Upper lobe of left lung (tissue), 6 donors: Measurements from ENCODE around the gene TRIM40. TPM values are rescaled to one million over a fixed set of nuclear protein-coding genes. Genes with fewer than 3 reads are reported as not detected.
A peak's percentile ranks its signal among the peaks of the same experiment; 100 is the strongest.

Experiments used
- ATAC-seq, 2 donors: fragments of 200-7000 bp; cut with Tn5 transposase; one replicate each; pipeline ENCODE4 v1.9.1; 2022; ENCODE audit warnings: mild to moderate bottlenecking in 2 of 2, moderate library complexity in 2 of 2; ENCODE audit not compliant: low FRiP score in 2 of 2
- DNase-seq, 2 donors: peaks; one replicate each; pipeline ENCODE4 v3.0.0-alpha.2; 2019 to 2020
- H3K27ac ChIP-seq, 4 donors: fragments of 200-600 bp; sonication (generic); one replicate each; pipeline ENCODE4 v1.5.1; 2016 to 2019
- H3K27me3 ChIP-seq, 4 donors: fragments of 200-600 bp; sonication (generic); one replicate each; pipeline ENCODE4 v1.5.1; 2017 to 2019
- H3K36me3 ChIP-seq, 4 donors: fragments of 200-600 bp; sonication (generic); one replicate each; pipeline ENCODE4 v1.5.1; 2016 to 2019
- H3K4me1 ChIP-seq, 4 donors: fragments of 200-600 bp; sonication (generic); one replicate each; pipeline ENCODE4 v1.5.1; 2018 to 2019
- H3K4me3 ChIP-seq, 4 donors: fragments of 200-600 bp; sonication (generic); one replicate each; pipeline ENCODE4 v1.5.1; 2017 to 2019; ENCODE audit warnings: mild to moderate bottlenecking in 2 of 4, moderate library complexity in 1 of 4
- H3K9me3 ChIP-seq, 4 donors: fragments of 200-600 bp; sonication (generic); one replicate each; pipeline ENCODE4 v1.5.1; 2018 to 2019
- EP300 ChIP-seq, 4 donors: sonication (generic); formaldehyde crosslinking; IDR thresholded peaks; one replicate each; pipeline ENCODE4 v1.5.1; 2017; ENCODE audit warnings: antibody characterized with exemption in 4 of 4, control low read depth in 2 of 4
- POLR2A ChIP-seq, 4 donors: fragments of 450-650 bp; IDR thresholded peaks; one replicate each; pipeline ENCODE4 v1.5.1; 2016 to 2017; ENCODE audit warnings: antibody characterized with exemption in 4 of 4, mild to moderate bottlenecking in 2 of 4
- POLR2AphosphoS5 ChIP-seq, 2 donors: sonication (generic); formaldehyde crosslinking; IDR thresholded peaks; one replicate each; pipeline ENCODE4 v1.5.1; 2017; ENCODE audit warnings: antibody characterized with exemption in 2 of 2
- WGBS, 2 donors: methylation state at CpG; one replicate each; pipeline ENCODE4 v1.1.5; 2017 to 2018; 5-methylcytosine and 5-hydroxymethylcytosine counted together
- total RNA-seq, 6 donors: library from RNA; depleted of rRNA in 4 of 6; stranded (reverse); fragments of >200 nt in 4 of 6; gene quantifications; one replicate each; pipeline versions ENCODE4 v1.1.0 to v1.2.1, GENCODE V29; 2016 to 2021
- TF ChIP-seq, protein P1 (sequence below), 6 experiments: fragments of 450-650 bp in 4 of 6; fragments of 200-600 bp in 2 of 6; sonication (generic) in 2 of 6; IDR thresholded peaks; one replicate each; pipeline ENCODE4 v1.5.1; 2016 to 2019; ENCODE audit warnings: antibody characterized with exemption in 6 of 6
- donor health status: DM: no; HTN: no; CAD: no; lungs with moderate emphysema.
- donor health status: DM: no; HTN: yes; CAD: no; lungs with severe emphysema.

TRIM40 gene
- total RNA-seq, 6 donors from 2014 or later = not detected

DNA sequence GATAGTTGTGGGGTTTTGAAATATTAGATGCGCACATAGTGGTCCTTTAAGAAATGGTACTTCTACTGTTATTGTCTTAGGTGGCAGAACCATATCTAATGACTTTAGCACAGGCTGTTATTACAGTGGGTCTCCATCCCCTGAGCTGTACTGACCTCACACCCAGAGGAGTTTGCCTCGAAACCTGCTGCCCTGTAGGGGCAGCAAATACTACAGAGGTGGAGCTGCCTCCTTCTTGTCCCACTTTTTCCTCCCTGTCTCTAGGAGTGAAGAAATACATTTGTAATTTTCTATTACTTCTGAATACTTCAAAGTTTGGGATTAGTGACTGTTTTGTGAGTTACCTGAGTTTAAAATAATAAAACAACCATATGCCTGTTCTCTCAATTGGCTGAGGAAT, 31.3 kb upstream of the TRIM40 start:
- Histone ChIP-seq H3K27ac (no peak overlapping the region), H3K36me3 (no peaks in the 10 kb centered on the region), H3K4me1 (peaks cover 26 to 36% (median 30%) of the 10 kb centered on the region in 4 donors), H3K9me3 (no peaks in the 10 kb centered on the region), H3K4me3 (no peak overlapping the region), H3K27me3 (peaks cover 0 to 11% (median 2%) of the 10 kb centered on the region in 4 donors)
- ATAC-seq = no peak
- no peak for DNase-seq
- 93 to 94% methylated on average over 2 of the region's 2 CpGs for WGBS, 2 donors
- no peak for TF ChIP-seq POLR2A (IDR thresholded peaks at IDR 0.05)
- no peak for TF ChIP-seq EP300 (IDR thresholded peaks at IDR 0.05)
- TF ChIP-seq, protein P1, sequence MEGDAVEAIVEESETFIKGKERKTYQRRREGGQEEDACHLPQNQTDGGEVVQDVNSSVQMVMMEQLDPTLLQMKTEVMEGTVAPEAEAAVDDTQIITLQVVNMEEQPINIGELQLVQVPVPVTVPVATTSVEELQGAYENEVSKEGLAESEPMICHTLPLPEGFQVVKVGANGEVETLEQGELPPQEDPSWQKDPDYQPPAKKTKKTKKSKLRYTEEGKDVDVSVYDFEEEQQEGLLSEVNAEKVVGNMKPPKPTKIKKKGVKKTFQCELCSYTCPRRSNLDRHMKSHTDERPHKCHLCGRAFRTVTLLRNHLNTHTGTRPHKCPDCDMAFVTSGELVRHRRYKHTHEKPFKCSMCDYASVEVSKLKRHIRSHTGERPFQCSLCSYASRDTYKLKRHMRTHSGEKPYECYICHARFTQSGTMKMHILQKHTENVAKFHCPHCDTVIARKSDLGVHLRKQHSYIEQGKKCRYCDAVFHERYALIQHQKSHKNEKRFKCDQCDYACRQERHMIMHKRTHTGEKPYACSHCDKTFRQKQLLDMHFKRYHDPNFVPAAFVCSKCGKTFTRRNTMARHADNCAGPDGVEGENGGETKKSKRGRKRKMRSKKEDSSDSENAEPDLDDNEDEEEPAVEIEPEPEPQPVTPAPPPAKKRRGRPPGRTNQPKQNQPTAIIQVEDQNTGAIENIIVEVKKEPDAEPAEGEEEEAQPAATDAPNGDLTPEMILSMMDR (IDR thresholded peaks at IDR 0.05) = no peak
- no peak for TF ChIP-seq POLR2AphosphoS5 (IDR thresholded peaks at IDR 0.05)

DNA sequence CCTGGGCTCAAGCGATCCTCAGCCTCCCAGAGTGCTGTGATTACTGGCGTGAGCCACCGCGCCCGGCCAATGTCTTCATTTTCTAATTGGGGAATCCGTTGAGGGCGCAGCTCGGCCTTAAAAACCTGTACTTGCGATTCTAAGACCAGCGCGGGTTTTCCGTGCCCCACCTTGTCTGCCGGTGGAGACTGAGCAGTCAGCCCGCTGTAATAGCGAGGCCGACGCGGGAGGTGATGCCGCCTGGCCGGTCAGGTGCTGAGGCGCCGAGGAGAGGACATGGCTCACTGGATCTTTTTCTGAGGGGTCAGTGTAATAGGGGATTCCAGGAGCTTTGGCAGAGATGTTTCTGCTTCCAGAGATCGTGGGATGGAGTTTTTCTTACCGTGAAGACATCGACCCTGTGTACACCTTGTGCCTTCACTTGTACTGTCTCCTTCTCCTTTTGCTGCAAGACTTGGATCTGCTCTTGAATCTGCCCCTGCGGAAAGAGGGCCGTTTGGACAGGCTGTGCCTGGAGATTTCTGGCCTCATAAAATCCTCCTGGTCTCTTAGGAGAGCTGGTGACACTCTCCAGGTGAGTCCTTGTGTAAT, 24.6 kb upstream of the TRIM40 start:
- H3K9me3 ChIP-seq = no peaks in the 10 kb centered on the region
- no peaks in the 10 kb centered on the region for H3K4me1 ChIP-seq
- peak in 1 of 2 donors; percentile 40 for DNase-seq
- 51 to 56% methylated on average over 21 to 27 of the region's 27 CpGs for WGBS, 2 donors
- no peak overlapping the region for H3K4me3 ChIP-seq
- no peaks in the 10 kb centered on the region for H3K27me3 ChIP-seq
- H3K36me3 ChIP-seq = no peaks in the 10 kb centered on the region
- ATAC-seq = no peak
- no peak overlapping the region for H3K27ac ChIP-seq
- TF ChIP-seq EP300 (IDR thresholded peaks at IDR 0.05) (no peak), POLR2AphosphoS5 (IDR thresholded peaks at IDR 0.05) (no peak), POLR2A (IDR thresholded peaks at IDR 0.05) (no peak)
- TF ChIP-seq, protein P1 (IDR thresholded peaks at IDR 0.05) = no peak

DNA sequence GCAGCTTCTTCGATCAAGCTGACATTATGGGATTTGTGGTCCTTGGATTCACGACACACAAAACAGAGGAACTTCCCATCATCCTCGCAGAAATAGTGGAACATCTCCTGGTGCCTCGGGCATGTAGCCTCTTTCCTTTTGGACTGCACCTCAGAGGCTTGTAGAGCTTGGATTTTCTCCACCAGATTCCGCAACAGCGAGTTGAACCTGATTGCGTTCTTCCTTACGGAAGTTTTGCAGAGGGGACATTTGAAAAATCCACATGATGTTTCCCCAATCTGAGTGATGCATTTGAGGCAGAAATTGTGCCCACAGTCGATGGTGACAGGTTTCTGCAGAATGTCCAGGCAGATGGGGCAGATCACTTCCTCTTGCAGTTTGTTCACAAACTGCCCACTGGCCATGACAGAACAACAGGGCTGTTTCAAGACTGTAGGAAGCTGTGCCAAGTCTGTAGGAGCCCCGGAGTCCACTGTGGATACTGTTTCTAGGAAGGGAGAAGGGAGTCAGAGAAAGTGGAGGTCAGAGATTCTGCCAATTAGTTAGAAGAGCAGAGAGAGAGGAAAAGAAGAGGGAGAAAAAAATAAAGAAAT, 23.4 kb upstream of the TRIM40 start:
- Histone ChIP-seq H3K9me3 (no peaks in the 10 kb centered on the region), H3K36me3 (no peaks in the 10 kb centered on the region), H3K4me1 (no peaks in the 10 kb centered on the region), H3K27ac (no peak overlapping the region), H3K27me3 (no peaks in the 10 kb centered on the region), H3K4me3 (no peak overlapping the region)
- whole genome bisulfite sequencing, 2 donors = 75 to 82% methylated on average over 10 of the region's 10 CpGs
- no peak for ATAC-seq
- TF ChIP-seq, protein P1 (IDR thresholded peaks at IDR 0.05) = no peak
- TF ChIP-seq POLR2A (IDR thresholded peaks at IDR 0.05) (no peak), POLR2AphosphoS5 (IDR thresholded peaks at IDR 0.05) (no peak), EP300 (IDR thresholded peaks at IDR 0.05) (no peak)
- DNase-seq = no peak

DNA sequence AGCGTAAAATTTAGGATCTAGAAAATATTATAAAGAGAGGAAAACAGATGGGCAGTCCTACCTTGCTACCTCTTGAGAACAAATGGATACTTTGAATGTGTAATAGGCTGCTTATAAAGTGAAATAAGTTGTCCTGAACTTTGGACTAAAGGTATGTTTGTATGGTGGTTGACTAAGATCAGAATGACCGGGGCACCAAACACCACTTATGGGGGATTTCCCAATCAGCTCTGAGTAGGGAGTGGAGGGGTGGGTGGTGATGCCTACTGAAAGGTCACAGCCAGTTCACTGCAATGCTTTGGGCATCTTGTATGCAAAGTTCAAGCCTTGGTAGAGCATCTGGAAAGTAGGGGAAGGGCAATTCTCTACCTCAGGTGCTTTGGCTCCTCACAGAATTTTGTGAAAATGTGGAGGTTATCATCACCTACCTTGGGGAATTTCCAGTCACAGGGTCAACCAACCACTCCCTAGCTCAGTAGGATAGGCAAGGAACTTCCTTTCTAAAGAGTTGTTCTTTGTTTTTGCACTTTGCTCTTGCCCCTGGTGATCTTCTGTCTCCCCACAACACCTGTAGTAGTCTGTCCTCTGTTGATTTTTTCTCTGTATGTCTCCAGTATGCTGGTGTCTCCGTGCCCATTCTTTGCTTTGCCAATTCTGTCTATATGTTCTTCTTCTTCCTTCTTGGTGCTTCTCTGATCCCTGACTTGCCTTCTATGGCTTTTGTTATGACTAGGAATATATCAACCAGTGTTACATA, 22.8 kb upstream of the TRIM40 start, which contains the start of gene TRIM31:
TRIM31 (minus strand) TSS at position 88 of the 757 bp plus-strand sequence. CDS start 285 bp downstream, outside the sequence.
- H3K36me3 ChIP-seq = no peaks in the 10 kb centered on the region
- no peaks in the 10 kb centered on the region for H3K27me3 ChIP-seq
- no peaks in the 10 kb centered on the region for H3K9me3 ChIP-seq
- no peak within 1 kb of the TSS for H3K4me3 ChIP-seq
- TF ChIP-seq POLR2A (IDR thresholded peaks at IDR 0.05) = no peak
- TF ChIP-seq, protein P1 (IDR thresholded peaks at IDR 0.05) = no peak
- no peak for TF ChIP-seq POLR2AphosphoS5 (IDR thresholded peaks at IDR 0.05)
- no peak for TF ChIP-seq EP300 (IDR thresholded peaks at IDR 0.05)
- WGBS, 2 donors = 68 to 69% methylated on average over 3 of the region's 3 CpGs
- no peak within 1 kb of the TSS for H3K27ac ChIP-seq
- no peak for DNase-seq
- no peaks in the 10 kb centered on the region for H3K4me1 ChIP-seq
- no peak for ATAC-seq
